Mononuclear cell (primary cell): ENCODE measurements around the gene PCYOX1L. TPM values are rescaled to one million over a fixed set of nuclear protein-coding genes. Genes with fewer than 3 reads are reported as not detected.

Experiments used
- H3K27me3 ChIP-seq: 2 replicates; pipeline ENCODE4 v1.6.0; 2011; ENCODE audit warnings: low read length, control low read depth; ENCODE audit not compliant: insufficient read depth
- H3K4me1 ChIP-seq: 2 replicates; pipeline ENCODE4 v1.5.1; 2011; ENCODE audit warnings: mild to moderate bottlenecking, low read length, control low read depth; ENCODE audit not compliant: insufficient read depth
- H3K4me3 ChIP-seq: 2 replicates; pipeline ENCODE4 v1.5.1; 2011; ENCODE audit warnings: mild to moderate bottlenecking, low read length, moderate library complexity
- H3K9me3 ChIP-seq: 2 replicates; pipeline ENCODE4 v1.5.1; 2011; ENCODE audit warnings: low read depth, mild to moderate bottlenecking, control low read depth, low read length
- total RNA-seq: library from RNA; depleted of rRNA; stranded (reverse); fragments of >200 nt; gene quantifications from one replicate; pipeline ENCODE4 v1.2.3, GENCODE V29; 2012

Gene PCYOX1L, protein sequence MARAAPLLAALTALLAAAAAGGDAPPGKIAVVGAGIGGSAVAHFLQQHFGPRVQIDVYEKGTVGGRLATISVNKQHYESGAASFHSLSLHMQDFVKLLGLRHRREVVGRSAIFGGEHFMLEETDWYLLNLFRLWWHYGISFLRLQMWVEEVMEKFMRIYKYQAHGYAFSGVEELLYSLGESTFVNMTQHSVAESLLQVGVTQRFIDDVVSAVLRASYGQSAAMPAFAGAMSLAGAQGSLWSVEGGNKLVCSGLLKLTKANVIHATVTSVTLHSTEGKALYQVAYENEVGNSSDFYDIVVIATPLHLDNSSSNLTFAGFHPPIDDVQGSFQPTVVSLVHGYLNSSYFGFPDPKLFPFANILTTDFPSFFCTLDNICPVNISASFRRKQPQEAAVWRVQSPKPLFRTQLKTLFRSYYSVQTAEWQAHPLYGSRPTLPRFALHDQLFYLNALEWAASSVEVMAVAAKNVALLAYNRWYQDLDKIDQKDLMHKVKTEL
- 9.2 TPM for total RNA-seq

DNA sequence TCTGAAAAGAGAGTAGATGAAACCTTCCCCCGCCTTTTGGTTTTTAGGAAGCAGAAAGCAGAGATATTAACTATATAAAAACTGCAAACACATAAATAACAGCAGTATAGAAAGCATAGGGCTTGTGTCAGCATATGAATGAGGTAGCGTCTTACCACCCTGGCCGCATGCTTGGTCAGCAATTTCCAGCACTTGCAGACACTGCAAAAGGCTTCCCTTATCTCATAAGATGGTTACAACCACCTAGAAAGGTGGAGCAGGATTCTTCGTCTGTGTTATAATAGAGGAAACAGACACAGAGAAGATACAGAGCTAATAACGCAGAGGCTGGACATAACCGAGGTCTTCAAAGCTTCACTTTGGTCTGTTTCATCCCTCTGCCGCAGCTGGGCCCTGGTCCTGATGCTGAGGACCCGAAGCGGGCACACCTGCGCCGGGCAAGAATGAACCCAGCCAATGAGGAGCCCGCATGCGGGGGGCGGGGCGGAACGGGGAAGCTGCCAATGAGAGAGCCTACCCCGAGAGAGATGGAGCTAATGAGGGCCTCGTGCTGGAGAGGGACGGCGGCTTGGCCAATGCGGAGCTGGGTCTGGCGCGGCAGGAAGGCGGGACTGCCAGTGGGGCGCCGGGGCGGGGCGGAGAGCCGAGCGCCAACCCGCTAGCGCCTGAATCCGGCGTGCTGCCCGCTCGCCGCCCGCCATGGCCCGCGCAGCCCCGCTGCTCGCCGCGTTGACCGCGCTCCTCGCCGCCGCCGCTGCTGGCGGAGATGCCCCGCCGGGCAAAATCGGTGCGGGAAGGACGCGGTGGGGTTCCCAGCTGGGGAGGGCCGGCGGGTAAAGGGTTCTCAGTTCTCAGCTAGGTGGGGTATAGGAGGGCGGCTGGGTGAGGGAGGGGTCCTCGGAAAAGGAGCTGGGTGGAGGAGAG lies at the start of gene PCYOX1L:
TSS of gene PCYOX1L (plus strand) at position 677 of the 924 bp plus-strand sequence. CDS start at position 700, 23 bp downstream.
- H3K9me3 ChIP-seq: no peaks in the 10 kb centered on the region
- H3K4me3 ChIP-seq: peak within 1 kb of the TSS; percentile 70
- H3K27me3 ChIP-seq: no peaks in the 10 kb centered on the region
- H3K4me1 ChIP-seq: peaks cover 41% of the 10 kb centered on the region

DNA sequence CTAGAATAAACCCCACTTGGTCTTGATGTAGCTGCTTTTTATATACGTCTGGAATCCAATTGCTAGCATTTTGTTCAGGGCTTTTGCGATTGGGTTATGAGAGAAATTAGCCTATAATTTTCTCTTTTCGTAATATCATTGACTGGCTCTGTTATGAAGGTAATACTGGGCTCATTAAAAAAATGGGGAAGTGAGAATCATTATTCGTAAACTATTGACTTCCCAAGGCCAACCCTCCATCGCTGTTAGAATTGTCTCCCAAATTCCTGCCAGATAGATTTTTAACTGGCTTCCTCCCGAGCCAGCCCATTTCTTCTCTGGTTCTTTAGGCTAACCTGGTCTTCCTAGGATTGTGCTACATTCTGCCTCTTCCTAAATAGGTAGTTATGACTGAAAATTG lies 48.5 kb upstream of the PCYOX1L start:
- Histone ChIP-seq H3K4me1 (no peaks in the 10 kb centered on the region), H3K4me3 (no peak overlapping the region), H3K27me3 (no peaks in the 10 kb centered on the region), H3K9me3 (no peaks in the 10 kb centered on the region)

DNA sequence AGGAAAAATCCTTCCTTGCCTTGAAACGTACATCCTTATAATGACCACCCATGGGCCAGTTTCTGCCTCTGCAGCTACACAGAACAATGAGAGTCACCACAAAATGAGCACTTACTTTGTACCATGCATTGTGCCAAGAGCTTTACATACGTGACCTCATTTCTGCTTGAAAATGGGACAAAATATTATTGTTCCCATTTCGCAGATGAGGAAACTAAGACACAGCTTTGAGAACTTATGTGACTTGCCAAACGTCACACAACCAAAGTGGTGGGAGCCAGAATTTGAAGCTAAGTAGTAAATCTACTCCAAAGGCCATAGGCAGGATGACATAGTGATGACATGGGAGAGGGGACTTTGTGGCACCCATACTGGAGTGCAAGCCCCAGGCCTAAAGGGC lies 47.4 kb upstream of the PCYOX1L start:
- Histone ChIP-seq H3K27me3 (no peaks in the 10 kb centered on the region), H3K4me1 (no peaks in the 10 kb centered on the region), H3K4me3 (no peak overlapping the region), H3K9me3 (no peaks in the 10 kb centered on the region)

DNA sequence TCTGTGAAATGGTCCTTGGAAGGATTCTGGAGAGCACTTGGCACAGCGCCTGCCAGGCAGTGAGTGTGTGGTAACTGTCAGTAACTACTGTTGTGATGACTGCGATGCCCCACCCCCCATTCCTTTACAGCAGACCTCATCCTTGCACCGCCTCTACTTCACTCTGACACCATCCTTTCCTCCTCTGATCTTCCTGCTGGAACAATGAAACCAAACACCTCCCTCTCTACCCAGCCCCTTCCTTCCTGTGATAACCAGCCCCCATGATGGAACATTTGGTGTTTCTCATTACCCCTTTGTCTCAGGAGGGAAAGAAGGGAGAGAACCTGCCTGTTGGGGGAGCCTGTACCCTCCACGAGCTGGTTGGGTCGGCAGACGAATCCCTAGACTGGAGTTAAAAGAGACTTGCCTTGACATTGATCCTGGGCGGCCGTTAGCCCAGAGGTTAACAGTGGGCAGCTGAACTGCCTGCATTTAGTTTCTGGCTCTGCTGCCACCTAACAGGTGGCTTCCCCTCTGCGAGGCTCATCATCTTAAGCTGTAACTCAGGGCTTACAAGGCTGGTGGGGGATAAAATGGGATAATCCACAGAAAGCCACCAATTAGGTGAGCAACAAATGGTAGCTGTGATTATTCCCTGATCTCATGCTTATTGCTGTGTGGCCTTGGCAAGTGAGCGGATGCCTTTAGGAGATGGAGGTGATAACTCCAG lies 46.7 kb upstream of the PCYOX1L start:
- no peak overlapping the region for H3K4me3 ChIP-seq
- no peaks in the 10 kb centered on the region for H3K4me1 ChIP-seq
- no peaks in the 10 kb centered on the region for H3K27me3 ChIP-seq
- H3K9me3 ChIP-seq: no peaks in the 10 kb centered on the region

DNA sequence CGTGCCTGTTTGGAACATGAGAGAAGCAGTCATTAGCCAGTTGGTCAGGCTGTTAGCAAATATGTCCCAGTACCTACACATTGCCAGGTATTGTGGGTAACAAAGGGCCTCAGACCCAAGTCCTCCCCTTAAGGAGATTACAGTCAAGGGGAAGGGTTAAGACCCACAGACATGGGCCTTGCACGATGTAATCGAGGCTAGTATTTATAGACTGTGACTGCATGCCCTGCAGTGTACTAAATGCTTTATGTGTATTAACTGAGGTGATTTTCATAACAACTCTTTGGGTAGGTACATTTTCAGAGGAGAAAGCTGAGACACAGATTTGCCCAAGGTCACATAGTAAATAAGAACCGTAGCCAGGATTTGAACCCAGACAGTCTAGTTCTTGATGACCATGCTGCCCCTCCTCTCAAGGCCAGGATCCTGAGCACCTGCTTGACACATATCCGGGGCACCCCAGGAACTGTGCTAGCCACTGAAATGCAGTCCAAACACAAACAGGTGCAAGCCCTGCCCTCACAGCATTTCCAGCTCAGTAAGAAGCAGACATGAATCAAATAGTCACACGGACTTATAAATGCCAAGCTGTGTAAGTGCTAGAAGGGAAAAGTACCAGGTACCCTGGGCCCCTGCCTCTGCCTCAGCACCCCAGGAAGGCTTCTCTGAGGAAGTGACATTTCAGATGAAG lies 44.5 kb upstream of the PCYOX1L start:
- Histone ChIP-seq H3K4me1 (no peaks in the 10 kb centered on the region), H3K27me3 (no peaks in the 10 kb centered on the region), H3K4me3 (no peak overlapping the region), H3K9me3 (no peaks in the 10 kb centered on the region)

DNA sequence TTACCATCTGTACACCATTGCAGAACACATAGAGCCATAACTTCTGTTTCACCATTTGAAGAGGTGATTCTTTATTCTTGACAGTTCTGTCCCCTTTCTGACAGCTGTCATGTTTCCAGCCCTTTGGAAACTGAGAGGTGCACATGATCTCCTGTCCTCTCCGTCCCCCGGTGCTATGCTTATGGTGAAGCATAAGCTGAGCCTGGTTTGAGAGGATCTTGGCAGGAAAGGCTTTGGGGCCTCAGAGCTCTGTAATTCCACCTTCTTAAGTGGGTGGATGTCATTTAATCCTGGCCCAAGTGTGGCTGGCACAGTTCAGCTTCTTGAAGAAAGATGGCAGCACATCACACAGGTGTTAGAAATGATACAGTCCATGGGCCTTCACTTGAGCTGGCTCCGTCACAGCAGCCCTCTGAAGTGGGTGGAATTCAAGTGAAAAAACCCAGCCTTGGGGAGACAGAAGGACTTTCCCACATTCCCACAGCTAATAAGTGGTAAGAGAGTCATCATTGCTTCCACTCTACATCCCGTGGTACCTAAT lies 43.2 kb upstream of the PCYOX1L start:
- H3K9me3 ChIP-seq: no peaks in the 10 kb centered on the region
- no peak overlapping the region for H3K4me3 ChIP-seq
- no peaks in the 10 kb centered on the region for H3K27me3 ChIP-seq
- H3K4me1 ChIP-seq: no peaks in the 10 kb centered on the region

DNA sequence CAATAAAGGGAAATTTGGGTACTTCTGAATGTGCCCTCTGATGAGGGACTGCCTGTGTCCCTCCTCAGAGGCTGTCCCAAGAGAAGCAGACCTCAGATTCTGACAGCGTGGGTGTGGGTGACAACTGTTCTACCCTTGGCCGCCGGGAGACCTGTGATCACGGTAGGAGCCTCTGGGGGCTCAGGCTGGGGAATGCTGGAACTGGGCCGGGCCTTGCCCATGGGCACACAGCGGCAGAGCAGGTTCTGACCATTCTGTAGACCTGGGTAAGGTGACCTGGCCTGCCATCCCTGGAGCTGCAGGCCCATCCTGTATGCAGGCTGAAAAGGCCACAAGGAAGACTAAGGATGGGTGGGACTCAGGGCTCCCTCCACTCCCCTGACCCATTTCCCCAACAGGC lies 42.1 kb upstream of the PCYOX1L start:
- Histone ChIP-seq H3K4me3 (no peak overlapping the region), H3K9me3 (no peaks in the 10 kb centered on the region), H3K4me1 (no peaks in the 10 kb centered on the region), H3K27me3 (no peaks in the 10 kb centered on the region)

DNA sequence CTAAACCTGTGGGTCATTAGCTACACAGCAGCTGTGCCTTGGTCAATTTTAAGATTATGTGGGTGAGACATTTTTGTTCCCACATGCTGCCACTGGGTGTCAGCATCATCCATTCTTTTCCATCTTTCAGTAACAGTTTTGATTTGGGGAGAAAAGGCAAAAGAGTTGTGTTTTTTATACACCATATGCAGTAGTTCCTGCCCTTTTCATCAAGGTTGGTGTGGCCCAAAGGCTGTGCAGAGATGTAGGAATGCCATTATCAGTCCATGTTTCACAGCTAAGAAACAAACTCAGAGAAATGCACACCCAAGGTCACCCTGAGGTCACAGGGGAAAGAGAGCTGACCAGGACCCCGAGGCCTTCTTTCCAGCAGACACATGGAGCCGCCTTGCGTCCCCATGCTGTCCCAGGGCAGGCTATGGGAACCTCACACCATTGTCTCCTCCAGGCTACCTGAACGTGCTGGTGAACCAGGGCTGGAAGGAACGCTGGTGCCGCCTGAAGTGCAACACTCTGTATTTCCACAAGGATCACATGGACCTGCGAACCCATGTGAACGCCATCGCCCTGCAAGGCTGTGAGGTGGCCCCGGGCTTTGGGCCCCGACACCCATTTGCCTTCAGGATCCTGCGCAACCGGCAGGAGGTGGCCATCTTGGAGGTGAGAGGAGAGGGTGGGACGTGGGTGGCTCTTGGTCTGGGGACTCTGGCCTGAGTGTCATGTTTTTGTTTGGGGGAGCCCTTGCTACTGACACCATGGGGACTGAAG lies 40.4 kb upstream of the PCYOX1L start:
- H3K27me3 ChIP-seq: no peaks in the 10 kb centered on the region

DNA sequence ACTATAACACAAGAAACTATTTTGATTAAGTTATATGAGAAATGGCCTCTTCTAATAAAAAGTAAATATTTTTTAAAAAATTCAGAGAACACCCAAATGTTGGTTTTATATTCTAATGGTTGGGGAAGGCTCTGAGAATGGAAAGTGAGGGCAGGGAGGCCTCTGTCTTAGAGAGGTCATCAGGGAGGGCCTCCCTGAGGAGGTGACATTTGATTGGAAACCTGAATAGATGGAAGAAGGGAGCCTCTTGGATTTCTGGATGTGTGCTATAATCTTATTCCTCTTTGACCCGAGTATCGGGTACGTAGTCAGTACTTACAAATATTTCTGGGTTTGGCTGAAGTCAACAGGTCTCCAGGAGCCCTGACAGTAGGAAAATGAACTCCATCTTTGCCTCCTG lies 38.7 kb upstream of the PCYOX1L start:
- Histone ChIP-seq H3K27me3 (no peaks in the 10 kb centered on the region), H3K4me3 (no peak overlapping the region), H3K9me3 (no peaks in the 10 kb centered on the region), H3K4me1 (no peaks in the 10 kb centered on the region)

More for the DNA sequence above, 40.4 kb upstream of the PCYOX1L start:
- H3K9me3 ChIP-seq: no peaks in the 10 kb centered on the region
- no peak overlapping the region for H3K4me3 ChIP-seq
- no peaks in the 10 kb centered on the region for H3K4me1 ChIP-seq

DNA sequence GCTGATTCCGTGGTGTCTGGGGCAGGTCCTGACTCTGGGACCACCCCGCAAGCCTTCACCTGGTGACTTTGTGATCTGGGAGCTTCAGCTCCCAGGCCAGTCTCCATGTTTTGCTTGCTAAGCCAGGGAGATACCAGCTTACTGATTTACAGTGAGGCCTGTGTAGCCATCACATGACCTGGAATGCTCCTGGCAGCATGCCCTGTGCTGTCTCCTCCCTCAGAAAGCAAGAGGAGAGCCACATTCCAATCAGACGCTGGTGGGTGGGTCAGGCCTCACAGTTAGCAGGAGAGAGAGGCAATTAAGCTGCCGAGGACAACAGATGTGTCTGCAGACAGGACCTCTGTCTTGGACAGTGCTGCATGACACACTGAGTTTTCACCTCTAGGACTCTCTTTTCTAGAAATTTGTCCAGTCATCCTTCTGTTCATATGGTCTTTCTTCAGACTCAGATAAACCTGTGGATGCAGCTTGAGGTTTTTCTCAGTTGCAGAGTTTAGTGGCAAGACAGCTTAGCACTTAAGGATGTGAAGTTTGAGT lies 37.0 kb upstream of the PCYOX1L start:
- Histone ChIP-seq H3K4me1 (no peaks in the 10 kb centered on the region), H3K4me3 (no peak overlapping the region), H3K27me3 (no peaks in the 10 kb centered on the region), H3K9me3 (no peaks in the 10 kb centered on the region)

DNA sequence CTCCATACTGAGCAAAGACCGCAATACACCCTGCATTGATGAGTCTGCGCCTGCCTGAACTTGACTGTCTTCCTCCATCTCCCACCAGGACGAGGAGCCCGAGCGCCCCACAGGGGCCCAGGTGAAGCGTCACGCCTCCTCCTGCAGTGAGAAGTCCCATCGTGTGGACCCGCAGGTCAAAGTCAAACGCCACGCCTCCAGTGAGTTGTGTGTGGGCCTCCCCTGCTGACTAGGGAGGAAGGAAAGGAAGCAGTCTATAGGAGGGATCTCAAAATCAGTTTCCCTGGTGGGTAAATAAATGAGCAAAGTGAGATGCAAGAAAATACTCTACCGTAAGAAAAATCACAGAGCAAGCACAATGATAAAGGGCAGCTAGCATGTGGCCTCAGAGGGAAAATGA lies 35.3 kb upstream of the PCYOX1L start:
- Histone ChIP-seq H3K4me3 (no peak overlapping the region), H3K9me3 (no peaks in the 10 kb centered on the region), H3K4me1 (no peaks in the 10 kb centered on the region), H3K27me3 (no peaks in the 10 kb centered on the region)

DNA sequence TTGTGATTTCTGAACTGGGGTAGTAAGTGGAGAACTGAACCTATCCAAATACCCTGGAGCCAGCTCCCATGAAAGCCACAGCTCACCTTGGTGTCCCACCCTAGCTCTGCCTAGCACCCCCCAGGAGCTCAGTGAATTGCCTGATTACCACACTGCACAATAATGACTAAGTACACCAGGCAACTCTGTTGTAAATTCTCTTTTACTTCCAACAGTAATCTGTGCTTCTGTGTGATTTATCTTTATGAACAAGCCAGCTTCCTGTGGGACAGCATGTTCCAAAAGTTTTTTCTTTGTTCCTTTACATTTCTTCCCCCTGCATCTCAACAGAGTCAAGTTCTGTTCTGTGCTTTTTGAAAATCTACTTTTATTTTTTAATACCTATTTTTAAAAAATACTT lies 34.6 kb upstream of the PCYOX1L start:
- H3K4me3 ChIP-seq: no peak overlapping the region
- no peaks in the 10 kb centered on the region for H3K9me3 ChIP-seq
- H3K4me1 ChIP-seq: no peaks in the 10 kb centered on the region
- no peaks in the 10 kb centered on the region for H3K27me3 ChIP-seq

DNA sequence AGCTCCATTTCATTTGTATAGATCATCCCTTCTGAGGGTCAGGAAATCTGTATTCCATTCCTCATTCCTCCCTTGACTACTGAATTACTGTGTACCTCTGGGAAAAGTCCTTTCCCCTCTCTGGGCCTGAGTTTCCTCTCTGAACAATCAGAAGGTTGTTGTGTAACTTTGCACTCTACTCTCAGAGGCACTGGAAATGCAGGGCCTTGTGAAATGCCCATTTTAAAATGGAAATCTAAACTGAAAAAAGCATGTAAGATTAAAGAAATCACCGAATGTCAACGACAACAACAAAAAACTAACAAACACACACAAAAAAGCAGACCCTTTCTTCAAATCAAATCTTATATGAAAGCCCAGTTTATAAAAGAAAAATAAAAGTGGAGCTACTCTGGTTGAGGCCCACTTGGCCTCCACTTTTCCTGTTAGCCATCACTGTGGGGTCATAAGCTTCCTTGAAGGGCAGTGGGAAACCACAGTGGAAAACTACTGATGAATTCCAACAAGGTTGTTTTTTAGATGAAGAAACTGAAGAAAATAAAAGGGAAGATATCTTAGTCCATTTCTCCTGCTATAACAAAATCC lies 34.1 kb upstream of the PCYOX1L start:
- no peaks in the 10 kb centered on the region for H3K4me1 ChIP-seq
- H3K9me3 ChIP-seq: no peaks in the 10 kb centered on the region
- H3K4me3 ChIP-seq: no peak overlapping the region
- H3K27me3 ChIP-seq: no peaks in the 10 kb centered on the region
